Jurkat, Clone E6-1 (cell line): ENCODE data around the gene AGAP2.
"Not testable (repeated sequence)": the region's sequence is repeated elsewhere in the genome, so short reads cannot be mapped to it uniquely, and the experiment has no call there.

Source experiments
- DNase-seq: peaks from one replicate; pipeline ENCODE4 v3.0.0-alpha.2; 2011; ENCODE audit warnings: low read depth, low spot score
- H3K4me3 ChIP-seq: 2 replicates; pipeline ENCODE4 v1.5.1; 2011; ENCODE audit warnings: mild to moderate bottlenecking, low read length, control low read depth, moderate library complexity

The AGAP2 gene

GRCh38 chr12:57679697-57680096 lies 58.8 kb downstream of the AGAP2 start:
- no peak for DNase-seq

GRCh38 chr12:57677947-57678346 lies 60.6 kb downstream of the AGAP2 start:
- DNase-seq, H3K4me3 ChIP-seq: not testable (repeated sequence)

More at GRCh38 chr12:57679697-57680096, 58.8 kb downstream of the AGAP2 start:
- no peak overlapping the region for H3K4me3 ChIP-seq

DNA sequence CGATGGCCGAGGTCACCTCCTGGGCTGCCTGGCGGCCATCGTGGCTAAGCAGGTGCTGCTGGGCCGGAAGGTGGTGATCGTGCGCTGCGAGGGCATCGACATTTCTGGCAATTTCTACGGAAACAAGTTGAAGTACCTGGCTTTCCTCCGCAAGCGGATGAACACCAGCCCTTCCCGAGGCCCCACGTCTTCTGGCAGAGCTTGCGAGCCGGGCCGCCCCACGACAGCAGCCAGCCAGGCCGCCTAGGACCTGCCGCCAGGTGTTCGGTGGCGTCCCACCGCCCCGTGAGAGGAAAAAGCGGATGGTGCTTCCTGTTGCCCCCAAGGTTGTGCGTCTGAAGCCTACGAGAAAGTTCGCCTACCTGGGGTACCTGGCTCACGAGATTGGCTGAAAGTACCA lies 63.9 kb downstream of the AGAP2 start:
- DNase-seq = no peak
- H3K4me3 ChIP-seq = no peak overlapping the region
